NCI-H510A treated with DMSO at 0.1 percent for 48 hours (cell line): Measurements from ENCODE around the gene HSPG2.
"Not testable (repeated sequence)": the region's sequence is repeated elsewhere in the genome, so short reads cannot be mapped to it uniquely, and the experiment has no call there.

Experiments used
- DNase-seq: peaks from one replicate; lab custom pipeline; 2025; lab: John Stamatoyannopoulos, UW

Gene HSPG2

DNA sequence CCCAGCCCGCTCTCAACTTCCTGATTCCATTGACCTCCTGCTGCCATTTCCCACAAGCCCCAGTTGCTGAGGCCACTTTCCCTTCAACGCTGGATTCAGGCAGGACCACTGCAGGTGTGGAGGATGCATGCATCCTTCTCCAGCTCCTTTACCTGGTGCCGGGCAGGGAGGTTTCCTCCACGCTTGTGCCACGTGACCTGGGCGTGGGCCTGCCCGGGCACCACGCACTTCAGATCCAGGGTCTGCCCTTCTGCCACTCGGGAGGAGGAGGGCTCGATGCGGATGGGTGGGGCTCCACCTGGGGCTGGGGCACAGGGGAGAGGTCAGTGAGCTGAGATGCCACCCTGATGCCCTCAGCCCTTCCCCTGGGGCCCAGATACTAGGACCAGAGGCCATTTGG lies 93.1 kb downstream of the HSPG2 start:
- no peak for DNase-seq

DNA sequence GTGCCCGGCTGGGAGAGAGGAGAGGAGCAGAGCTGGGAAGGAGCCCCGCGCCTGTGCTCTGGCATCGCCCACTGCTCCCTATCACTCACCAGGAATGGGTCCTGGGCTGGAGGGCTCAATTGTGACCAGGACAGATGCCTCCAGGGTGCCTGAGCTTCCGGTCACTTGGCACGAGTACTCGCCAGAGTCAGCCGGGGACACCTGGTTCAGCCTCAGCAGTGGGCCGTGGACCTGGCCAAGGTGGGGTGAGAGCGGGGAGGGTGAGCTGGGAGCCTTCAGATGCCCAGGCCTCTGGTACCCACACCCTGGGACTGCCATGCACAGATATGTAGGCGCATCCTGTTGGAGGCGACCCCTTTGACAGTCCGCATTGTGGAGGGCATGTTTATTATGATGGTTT lies 93.9 kb downstream of the HSPG2 start:
- no peak for DNase-seq

DNA sequence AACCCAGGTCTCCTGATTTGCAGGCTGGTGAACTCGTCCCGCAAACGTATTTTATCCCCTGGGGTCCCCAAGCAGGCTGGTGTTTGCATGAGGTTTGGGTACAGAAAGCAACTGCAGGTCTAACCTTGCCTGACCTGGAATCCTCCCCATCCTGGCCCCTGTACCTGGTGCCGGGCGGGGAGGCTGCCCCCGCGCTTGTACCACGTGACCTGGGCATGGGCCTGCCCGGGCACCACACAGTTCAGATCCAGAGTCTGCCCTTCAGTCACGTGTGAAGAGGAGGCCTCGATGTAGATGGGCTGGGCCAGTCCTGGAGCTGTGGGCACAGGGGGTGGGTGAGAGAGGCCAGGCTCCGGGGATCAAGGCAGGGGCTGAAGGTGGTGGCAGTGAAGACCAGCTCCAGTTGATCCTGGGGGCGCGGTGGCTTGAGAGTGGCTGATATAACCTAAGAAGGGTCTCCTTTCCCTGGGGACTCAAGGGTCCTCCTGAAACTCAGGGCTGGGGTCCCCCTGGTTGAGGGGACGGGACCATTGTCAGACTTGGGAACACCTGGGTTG lies 94.4 kb downstream of the HSPG2 start:
- no peak for DNase-seq

DNA sequence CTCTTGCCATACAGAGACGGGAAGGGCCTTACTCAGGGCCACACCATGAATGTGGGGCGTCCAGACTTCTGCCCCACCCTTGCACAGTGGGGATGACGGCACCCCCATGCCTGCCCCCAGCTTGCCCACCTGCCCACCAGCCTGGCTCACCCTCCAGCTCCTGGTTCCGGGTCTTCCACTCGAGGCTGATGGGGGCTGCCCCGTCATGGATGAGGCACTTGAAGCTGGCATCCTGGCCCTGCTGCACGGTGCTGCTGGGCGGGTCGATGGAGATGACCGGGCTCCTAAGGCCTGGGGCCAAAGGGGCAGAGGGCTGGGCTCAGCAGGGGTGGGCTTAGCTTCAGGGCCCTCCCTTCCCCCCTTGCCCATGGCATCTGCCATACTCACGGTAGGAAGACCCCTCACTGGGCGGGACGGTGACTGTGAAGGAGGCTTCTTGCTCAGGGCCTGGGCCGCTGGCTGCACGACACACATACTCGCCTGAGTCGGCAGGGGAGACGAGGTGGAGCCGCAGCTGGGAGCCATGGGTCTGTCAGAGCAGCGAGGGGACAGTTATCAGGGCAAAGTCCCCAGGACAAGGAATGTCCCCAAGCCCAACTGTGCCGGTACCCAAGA lies 95.2 kb downstream of the HSPG2 start:
- DNase-seq, result no peak

DNA sequence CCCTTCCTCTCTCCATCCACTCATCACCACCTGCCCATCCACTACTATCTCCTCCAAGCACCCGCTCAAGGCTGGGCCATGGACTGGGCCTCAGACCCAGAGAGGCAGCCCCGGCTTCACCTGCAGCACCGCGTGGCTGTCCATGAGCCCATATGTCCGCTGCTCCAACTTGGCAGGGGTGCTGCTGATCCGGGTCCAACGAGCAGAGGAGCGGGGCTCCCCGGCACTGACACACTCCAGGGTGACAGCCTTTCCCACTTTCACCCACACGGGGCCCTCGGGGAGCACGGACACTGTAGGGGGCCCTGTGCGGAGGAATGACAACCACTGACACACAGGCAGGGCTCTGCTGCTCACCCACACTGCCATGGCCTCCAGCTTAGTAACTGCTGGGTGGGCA lies 96.1 kb downstream of the HSPG2 start:
- no peak for DNase-seq

DNA sequence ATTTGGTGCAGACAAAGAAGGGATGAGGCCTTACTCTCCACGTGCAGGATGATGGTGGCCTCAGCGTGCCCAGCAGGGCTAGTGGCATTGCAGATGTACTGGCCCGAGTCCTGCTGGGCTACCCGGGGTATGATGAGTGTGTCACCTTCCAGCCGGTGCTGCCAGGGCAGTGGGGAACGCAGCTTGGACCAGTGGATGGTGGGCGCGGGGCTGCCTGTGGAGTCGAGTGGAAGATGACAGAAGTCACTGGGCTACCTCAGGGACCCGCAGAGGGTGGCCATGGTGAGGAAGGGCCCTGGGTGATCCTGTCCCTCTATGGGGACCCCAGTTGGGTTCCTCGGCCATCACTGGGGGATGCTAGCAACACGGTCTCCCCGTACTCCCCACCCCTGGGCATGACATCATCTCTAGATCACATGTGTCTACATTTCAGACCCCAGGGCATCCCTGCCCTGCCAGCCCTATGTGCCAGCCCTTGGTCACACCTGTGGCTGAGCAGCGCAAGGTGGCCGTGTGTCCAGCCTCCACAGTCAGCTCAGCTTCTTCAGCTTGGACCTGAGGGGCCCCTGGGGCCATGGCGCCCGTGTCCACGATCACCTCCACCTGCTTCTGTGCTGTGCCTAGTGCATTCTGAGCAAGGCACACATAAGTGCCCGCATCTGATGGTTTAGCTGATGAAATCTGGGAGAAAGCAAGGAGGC lies 97.6 kb downstream of the HSPG2 start:
- DNase-seq, result no peak

DNA sequence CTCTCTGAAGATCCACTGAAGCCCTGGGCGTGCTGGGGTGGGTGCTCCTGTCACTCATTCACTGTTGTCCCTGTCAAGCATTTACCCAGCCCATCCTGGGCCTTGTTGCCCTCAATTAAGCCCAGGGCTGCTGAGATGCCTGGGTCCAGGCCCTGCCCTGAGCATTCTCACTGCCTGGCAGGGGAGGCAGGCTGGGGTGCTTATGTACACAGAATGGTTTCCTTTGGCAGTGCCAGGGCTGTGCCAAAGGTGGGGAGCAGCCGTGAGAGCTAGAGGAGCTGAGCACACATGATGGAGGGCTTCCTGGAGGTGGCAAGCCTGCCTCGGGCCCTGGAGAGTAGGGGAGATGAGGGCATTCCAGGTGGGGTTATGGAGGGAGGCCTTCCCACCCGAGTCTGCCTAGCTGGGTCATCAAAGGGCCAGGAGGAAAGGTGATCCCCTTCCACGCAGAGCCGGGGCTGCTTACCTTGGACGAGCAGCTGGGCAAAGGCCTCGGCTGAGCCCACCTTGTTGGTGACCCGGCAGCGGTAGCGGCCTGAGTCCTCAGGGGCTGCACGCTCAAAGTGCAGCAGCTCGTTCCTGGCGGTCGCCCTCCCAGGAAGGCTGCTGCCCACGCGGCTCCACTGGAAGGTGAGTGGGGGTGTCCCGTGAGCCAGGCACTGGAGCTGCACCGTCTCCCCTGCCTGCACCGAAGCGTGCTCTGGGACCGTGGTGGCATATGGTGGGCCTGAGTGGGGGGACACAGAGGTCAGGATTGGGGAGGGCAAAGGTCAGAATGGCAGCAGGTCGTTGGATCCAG lies 98.6 kb downstream of the HSPG2 start:
- no peak for DNase-seq

DNA sequence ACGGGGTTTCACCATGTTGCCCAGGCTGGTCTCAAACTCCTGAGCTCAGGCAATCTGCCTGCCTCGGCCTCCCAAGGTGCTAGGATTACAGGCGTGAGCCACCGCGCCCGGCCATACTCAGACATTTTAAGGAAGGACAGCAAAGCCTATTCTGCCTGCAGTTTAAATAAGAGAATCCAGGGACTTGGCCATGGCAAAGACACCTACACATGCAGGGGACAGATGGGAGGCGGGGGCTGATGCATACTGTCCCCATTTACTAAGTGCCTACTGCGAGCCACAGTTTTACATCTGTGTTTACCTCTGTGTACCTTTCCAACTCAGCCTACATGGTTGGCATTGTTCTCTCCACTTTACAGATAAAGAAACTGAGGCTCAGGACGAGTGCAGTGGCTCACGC lies 99.6 kb downstream of the HSPG2 start:
- DNase-seq, result no peak

DNA sequence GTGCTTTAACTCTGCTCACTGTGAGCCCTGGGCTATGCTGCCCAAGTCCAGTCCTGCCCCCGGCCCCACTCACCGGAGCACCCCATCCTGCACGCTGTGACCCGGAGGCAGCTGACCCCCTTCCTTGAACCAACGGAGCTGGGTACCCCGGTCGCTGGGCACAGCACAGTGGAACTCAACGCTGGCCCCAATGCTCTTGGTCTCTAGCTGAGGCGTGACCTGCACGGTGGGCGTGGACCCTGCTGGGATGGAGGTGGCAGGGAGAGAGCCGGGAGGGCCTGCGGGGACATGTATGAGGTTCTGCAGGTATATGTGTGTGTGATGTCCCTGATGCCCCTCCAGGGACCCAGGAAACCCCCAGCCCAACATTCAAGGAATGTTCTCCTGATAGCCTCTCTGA lies 100.4 kb downstream of the HSPG2 start:
- DNase-seq, result no peak

DNA sequence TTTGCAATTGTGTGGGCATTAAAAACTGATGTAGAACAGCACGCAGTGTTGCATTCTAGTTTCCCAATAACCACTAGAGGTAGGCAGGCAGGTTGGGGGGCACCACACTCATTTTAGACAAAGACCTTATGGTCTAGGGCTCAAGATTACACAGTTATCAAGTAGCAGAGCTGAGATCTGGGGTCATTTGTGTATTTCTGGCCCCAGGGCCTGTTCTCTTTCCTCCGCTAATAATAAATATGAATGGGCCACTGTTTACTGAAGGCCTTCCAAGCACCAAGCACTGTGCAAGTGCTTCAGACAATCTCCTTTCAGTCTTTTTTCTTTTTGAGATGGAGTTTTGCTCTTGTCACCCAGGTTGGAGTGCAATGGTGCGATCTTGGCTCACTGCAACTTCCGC lies 101.1 kb downstream of the HSPG2 start:
- DNase-seq, result no peak

DNA sequence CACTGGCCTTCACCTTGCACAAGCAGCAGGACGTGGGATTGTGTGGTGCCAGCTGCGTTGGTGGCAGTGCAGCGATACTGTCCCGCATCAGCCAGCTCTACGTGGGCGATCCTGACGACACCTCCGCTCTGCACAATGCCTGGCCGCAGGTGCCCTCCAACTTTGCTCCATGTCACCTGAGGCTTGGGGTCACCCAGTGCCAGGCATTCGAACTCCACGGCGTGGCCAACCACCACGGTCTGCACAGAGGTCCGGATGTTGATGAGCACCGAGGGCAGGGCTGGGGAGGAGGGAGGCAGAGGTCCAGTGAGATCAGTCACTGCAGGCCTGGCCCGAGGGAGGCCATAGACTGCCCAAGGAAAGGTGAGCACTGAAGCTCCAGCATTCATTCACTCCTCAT lies 102.4 kb downstream of the HSPG2 start:
- DNase-seq, result no peak

DNA sequence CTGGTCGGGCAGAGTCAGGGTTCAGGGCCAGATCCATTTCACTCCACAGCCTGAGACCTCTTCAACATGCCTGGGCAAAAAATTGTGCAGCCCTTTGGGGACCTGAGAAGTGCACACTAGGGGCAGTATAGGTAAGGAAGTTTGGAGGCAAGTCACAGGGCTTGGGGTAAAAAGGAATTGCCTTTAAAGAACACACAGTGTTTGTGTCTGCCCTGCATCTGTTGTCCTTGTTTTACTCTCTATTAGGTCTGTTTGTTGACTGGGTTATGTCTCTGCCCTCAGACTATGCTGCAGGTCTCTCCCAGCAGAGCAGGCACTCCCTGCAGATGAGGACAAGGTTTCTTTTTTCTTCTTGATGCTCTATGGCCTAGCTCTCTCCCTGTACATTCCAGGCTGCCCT lies 103.0 kb downstream of the HSPG2 start:
- no peak for DNase-seq

DNA sequence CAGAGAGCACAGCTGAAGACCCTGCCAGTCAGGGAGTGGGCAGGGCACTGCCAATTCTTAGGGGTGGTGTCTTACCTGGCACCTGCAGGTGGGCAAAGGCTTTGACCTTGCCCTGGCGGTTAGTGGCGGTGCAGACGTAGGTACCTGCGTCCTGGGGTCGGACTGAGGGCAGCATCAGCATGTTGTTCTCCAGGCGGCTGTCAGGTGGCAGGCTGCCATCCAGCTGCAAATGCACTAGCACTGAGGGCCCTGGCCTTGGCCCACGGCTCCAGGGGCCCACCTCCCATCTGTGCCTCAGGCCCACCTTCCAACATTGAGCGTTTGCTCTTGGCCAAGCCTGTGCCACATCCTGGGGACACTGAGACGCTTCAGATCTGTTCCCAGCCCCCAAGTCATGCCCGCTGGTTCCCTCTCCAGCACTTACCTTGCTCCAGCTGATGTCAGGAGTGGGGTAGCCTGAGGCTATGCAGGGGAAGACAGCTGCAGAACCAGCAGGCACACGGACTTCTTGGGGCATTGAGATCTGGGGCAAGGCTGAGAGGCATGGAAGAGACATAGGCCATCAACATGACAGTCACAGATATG lies 103.6 kb downstream of the HSPG2 start:
- DNase-seq, result no peak

DNA sequence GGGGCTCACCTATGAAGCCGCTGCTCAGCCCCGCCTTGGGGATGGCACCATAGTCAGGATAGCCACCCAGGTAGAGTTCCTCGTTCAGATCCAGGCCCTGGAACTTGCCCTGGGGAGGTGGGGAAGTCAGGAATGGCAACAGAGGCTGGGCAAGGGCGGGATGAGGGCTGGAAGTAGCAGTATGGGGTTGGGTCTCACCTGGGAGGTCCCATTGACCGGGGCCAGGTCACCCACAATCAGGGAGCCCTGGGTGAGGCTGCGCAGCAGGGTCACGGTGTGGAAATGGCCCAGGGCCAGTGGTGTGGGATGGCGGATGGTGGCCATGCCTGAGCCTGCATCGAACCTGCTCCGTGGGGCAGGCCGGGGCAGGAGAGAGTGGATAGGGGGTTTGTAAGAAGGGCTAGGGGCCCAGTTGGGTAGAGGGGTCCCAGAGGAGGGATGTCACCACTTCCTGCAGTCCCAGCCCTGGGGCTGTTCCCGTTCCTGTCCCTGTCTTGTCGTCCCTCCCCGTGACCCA lies 105.6 kb downstream of the HSPG2 start:
- no peak for DNase-seq

DNA sequence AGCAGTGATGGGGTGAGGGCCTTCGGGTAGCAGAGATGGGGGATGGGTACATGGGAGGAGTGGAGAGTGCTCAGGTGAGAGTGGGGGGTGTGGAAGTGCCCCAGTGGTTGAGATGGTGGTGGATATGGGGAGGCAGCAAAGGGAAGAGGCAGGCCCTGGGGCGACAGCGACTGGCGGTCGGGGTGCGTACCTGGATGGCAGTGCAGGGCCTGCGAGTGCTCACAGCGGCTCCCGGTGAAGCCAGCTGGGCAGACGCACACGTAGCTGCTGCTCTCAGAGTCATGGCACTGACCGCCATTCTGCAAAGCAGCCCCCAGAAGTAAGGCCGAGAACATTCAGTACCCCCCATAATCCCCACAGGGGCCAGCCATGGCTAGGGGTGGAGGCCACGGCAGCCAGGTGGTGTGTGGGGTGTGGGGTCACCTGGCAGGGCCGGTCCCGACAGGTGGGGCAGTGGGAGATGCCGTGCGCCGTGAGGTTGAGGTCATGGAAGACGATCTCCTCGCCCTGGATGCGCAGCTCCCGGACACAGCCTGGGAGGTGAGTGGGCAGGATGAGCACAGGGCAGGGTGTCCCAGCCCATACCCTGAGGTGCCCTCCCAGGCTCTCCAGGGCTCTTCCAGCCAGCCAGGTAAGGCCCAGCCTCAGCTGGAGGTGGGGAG lies 106.2 kb downstream of the HSPG2 start:
- no peak for DNase-seq

DNA sequence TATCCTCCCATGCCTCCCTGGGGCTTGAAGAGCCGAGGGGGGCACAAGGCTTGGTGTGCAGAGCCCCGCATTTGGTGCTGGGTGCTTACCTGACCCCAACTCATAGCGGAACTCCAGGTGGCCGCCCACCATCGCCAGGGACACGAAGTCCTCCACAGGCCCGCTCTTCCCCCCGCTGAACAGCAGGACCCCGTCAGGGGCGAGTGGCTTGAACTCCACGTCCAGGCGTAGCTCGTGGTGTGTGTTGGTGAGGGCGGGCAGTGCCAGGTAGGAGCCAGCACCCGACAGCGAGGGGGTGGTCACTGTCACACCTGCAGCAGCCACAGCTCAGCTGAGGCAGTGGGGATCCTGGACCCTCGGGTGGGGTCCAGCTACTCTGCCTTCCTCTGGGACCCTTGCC lies 107.8 kb downstream of the HSPG2 start:
- no peak for DNase-seq

DNA sequence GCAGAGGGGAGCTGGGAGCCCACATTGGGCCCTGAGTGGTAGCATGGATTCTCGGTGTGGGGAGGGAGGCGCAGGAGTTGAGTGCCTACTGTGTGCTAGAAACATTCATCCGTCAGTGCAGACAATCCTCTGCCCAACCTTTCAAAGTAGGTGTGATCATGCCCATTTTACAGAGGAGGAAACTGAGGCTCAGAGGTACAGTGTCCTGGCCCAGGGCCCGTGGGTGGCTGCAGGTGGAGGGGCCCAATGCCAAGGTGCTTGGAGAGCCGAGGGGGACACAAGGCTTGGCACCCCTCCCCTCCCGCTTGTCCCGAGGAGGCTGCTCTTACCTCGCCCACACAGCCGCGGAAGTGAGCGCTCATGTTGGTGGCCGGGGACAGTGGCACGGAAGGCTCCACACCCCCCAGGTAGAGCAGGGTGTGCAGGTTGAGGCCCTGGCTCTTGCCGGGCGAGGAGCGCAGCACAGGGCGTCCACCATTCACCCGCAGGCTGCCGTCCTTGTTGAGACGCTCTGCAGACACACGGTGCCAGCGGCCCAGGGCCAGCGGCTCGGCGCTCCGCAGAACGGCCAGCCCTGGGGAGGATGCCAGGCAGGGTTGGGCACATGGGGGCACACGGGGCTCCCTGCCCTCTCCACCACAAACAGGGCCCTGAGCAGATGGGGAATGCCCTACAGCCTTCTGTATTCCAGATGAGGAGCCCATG lies 108.5 kb downstream of the HSPG2 start:
- no peak for DNase-seq

DNA sequence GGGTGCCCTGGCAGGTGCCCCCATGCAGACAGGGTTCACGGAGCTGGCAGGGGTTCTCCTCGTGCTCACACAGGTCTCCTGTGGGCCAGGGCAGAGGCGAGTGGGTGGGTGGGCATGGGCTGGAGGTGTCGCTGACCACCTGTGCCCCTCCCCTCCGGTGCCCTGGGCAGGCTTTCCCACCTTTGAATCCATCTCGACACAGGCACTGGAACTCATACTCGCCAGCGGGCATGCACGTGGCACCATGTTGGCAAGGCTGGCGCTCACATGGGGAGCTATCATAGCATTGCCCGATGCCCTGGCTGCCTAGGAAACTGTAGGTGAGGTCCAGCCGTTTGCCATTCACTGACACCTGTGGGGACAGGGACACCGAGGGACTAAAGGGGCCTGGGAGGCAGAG lies 109.0 kb downstream of the HSPG2 start:
- no peak for DNase-seq

DNA sequence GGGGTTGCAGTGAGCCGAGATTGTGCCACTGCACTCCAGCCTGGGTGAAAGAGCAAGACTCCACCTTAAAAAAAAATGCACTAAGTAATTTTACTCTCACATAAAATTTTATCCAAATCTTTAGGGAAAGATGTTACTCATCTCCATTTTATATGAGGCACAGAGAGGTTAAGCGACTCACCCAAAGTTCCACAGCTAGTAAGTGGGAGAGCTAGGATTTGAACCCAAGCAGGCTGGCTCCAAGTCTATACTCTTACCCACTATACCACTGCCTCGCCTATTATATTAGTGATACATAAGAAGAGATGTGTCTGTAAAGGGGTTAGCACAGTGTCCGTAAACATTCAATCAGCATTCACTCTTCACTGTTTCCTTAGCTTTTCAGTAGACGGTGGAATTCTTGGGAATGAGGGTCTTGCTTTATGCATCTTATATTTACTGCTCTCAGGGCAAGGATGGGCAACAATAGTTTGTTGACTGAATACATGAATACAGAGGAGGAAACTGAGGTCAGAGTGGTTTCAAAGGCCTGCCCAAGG lies 109.9 kb downstream of the HSPG2 start:
- no peak for DNase-seq

DNA sequence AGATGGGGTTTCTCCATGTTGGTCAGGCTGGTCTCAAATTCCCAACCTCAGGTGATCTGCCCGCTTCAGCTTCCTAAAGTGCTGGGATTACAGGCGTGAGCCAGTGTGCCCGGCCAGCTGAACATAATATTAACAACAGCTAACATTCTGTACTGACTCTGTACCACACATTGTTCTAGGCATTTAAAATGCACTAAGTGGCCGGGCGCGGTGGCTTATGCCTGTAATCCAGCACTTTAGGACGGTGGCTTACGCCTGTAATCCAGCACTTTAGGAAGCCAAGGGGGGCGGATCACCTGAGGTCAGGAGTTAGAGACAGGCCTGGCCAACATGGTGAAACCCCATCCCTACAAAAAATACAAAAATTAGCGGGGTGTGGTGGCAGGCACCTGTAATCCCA lies 110.4 kb downstream of the HSPG2 start:
- not testable (repeated sequence) for DNase-seq

DNA sequence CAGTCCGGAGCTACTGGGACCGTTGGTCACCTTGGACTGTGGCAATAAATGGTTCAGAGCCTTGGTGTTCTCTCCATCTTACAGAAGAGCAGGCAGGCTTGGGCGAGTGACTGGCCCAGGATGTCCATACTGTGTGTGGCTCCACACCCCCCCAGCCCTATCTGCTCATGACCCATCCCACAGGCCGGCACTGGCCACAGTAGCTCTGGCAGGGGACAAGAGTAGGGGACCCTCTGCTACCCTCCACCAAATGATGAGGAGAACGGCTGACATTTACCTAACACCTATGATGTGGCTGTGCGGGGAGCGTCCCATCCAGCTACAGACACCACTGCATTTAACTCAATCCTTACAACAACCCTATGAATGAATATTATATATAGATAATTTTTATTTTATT lies 111.7 kb downstream of the HSPG2 start:
- DNase-seq, result no peak
